HCT116 (cell line): ENCODE measurements around the gene DDX39A. TPM values are rescaled to one million over a fixed set of nuclear protein-coding genes. Genes with fewer than 3 reads are reported as not detected.

Source experiments
- ATAC-seq: fragments of 200-7000 bp; cut with Tn5 transposase; 2 replicates; pipeline ENCODE4 v1.9.1; 2020; ENCODE audit warnings: mild to moderate bottlenecking, moderate library complexity
- Bru-seq: library from RNA; stranded (reverse); fragments of 400-500 nt; gene quantifications from one replicate; lab custom pipeline; 2021; lab: Mats Ljungman, UMichigan
- BruChase-seq, 2 experiments: library from RNA; stranded (reverse); fragments of 400-500 nt; gene quantifications; one replicate each; lab custom pipeline; 2021; lab: Mats Ljungman, UMichigan
- BruUV-seq: library from RNA; stranded (reverse); fragments of 400-500 nt; replicated peaks from 2 replicates; lab custom pipeline; 2021; lab: Mats Ljungman, UMichigan
- CTCF ChIA-PET: fragments of 300-600 bp; sonication (Branson Sonifier 250); formaldehyde crosslinking; loops from one replicate; lab custom pipeline; 2021; ENCODE audit warnings: antibody characterized with exemption; lab: Charles Lee
- POLR2A ChIA-PET: fragments of 300-600, 350-600 bp; sonication (Branson Sonifier 250); formaldehyde crosslinking; loops from one replicate; lab custom pipeline; 2021; ENCODE audit warnings: antibody characterized with exemption; lab: Charles Lee
- RAD21 ChIA-PET, 2 experiments: fragments of 300-600 bp; sonication (Branson Sonifier 250); formaldehyde crosslinking; loops; one replicate each; lab custom pipeline; 2023; ENCODE audit warnings: low total read pairs in 2 of 2; ENCODE audit not compliant: uncharacterized antibody in 2 of 2, unreplicated experiment in 2 of 2, low non-redundant PET in 1 of 2; lab: Charles Lee
- DNase-seq: peaks from one replicate; pipeline ENCODE4 v3.0.0-alpha.2; 2010; ENCODE audit warnings: low read depth, low spot score
- H2AFZ ChIP-seq: fragments of 200-600 bp; shearing (Covaris generic), sonication (generic); 2 replicates; pipeline ENCODE4 v1.6.1; 2017; ENCODE audit warnings: low read depth, mixed run types, mixed read lengths, antibody characterized with exemption, low read length; ENCODE audit not compliant: poor library complexity, severe bottlenecking
- H3K27ac ChIP-seq: 2 replicates; pipeline ENCODE4 v1.5.1; 2012; ENCODE audit warnings: low read depth, low read length
- H3K27me3 ChIP-seq: fragments of 200-600 bp; sonication (generic); 2 replicates; pipeline ENCODE4 v1.6.1; 2016; ENCODE audit warnings: mixed run types, low read length, mixed read lengths; ENCODE audit not compliant: insufficient read depth
- H3K36me3 ChIP-seq, 2 experiments: fragments of 200-500 bp in 1 of 2; fragments of 200-600 bp in 1 of 2; sonication (Bioruptor generic) in 1 of 2; sonication (generic) in 1 of 2; 2 replicates each; pipeline versions ENCODE4 v1.5.1 to v1.6.1; 2014 to 2016; ENCODE audit warnings: low read length in 2 of 2, inconsistent platforms in 1 of 2, mixed read lengths in 1 of 2, mixed run types in 1 of 2; ENCODE audit not compliant: insufficient read depth in 2 of 2, control insufficient read depth in 1 of 2
- H3K4me1 ChIP-seq, 2 experiments: fragments of 200-600 bp in 1 of 2; sonication (generic) in 1 of 2; 2 replicates each; pipeline versions ENCODE4 v1.5.1 to v1.6.1; 2012 to 2017; ENCODE audit warnings: low read length in 2 of 2, inconsistent platforms in 1 of 2, mild to moderate bottlenecking in 1 of 2, mixed read lengths in 1 of 2, mixed run types in 1 of 2, moderate library complexity in 1 of 2; ENCODE audit not compliant: insufficient read depth in 2 of 2, control insufficient read depth in 1 of 2
- H3K4me2 ChIP-seq: fragments of 200-600 bp; sonication (generic); 2 replicates; pipeline ENCODE4 v1.6.1; 2017; ENCODE audit warnings: mixed run types, low read length, mixed read lengths
- H3K4me3 ChIP-seq, 2 experiments: fragments of 200-600 bp in 1 of 2; sonication (generic) in 1 of 2; replicated peaks in 1 of 2; 2 replicates each; pipeline ENCODE4 v1.5.1; 2011 to 2016; ENCODE audit warnings: low read length in 2 of 2, control low read depth in 1 of 2, low read depth in 1 of 2, mild to moderate bottlenecking in 1 of 2, mixed read lengths in 1 of 2, mixed run types in 1 of 2
- H3K79me2 ChIP-seq: fragments of 200-600 bp; sonication (generic); 2 replicates; pipeline ENCODE4 v1.6.1; 2017; ENCODE audit warnings: mild to moderate bottlenecking, mixed run types, low read length, moderate library complexity, mixed read lengths; ENCODE audit not compliant: insufficient read depth
- H3K9ac ChIP-seq: fragments of 200-600 bp; sonication (generic); 2 replicates; pipeline ENCODE4 v1.6.1; 2016; ENCODE audit warnings: low read length, mixed read lengths
- H3K9me2 ChIP-seq: fragments of 200-600 bp; sonication (generic), shearing (Covaris generic); 2 replicates; pipeline ENCODE4 v1.6.1; 2017; ENCODE audit warnings: mixed run types, mild to moderate bottlenecking, moderate library complexity; ENCODE audit not compliant: insufficient read depth
- H3K9me3 ChIP-seq, 2 experiments: fragments of 200-500 bp in 1 of 2; fragments of 200-600 bp in 1 of 2; sonication (Bioruptor generic) in 1 of 2; sonication (generic) in 1 of 2; 2 replicates each; pipeline ENCODE4 v1.6.1; 2014 to 2017; ENCODE audit warnings: low read length in 2 of 2, mixed read lengths in 2 of 2, inconsistent platforms in 1 of 2, low read depth in 1 of 2, mild to moderate bottlenecking in 1 of 2, mixed run types in 1 of 2, moderate library complexity in 1 of 2; ENCODE audit not compliant: control insufficient read depth in 1 of 2, insufficient read depth in 1 of 2
- H4K20me1 ChIP-seq: fragments of 200-600 bp; sonication (generic), shearing (Covaris generic); 2 replicates; pipeline ENCODE4 v1.6.1; 2017; ENCODE audit warnings: mixed run types, mild to moderate bottlenecking, moderate library complexity; ENCODE audit not compliant: insufficient read depth
- CBX3 ChIP-seq: IDR thresholded peaks from 2 replicates; pipeline ENCODE4 v1.6.1; 2012; ENCODE audit warnings: low read depth
- CEBPB ChIP-seq: IDR thresholded peaks from 2 replicates; pipeline ENCODE4 v1.6.1; 2012; ENCODE audit warnings: low read depth
- EGR1 ChIP-seq: IDR thresholded peaks from 2 replicates; pipeline ENCODE4 v1.6.1; 2012; ENCODE audit warnings: low read depth
- EZH2 ChIP-seq: fragments of 200-600 bp; sonication (generic); IDR thresholded peaks from 2 replicates; pipeline ENCODE4 v1.6.1; 2017; ENCODE audit warnings: antibody characterized with exemption, mixed run types
- EZH2phosphoT487 ChIP-seq: fragments of 200-600 bp; IDR thresholded peaks from 2 replicates; pipeline ENCODE4 v1.6.1; 2018; ENCODE audit warnings: antibody characterized with exemption, borderline replicate concordance
- FOSL1 ChIP-seq: IDR thresholded peaks from 2 replicates; pipeline ENCODE4 v1.6.1; 2012; ENCODE audit warnings: low read depth
- POLR2A ChIP-seq: IDR thresholded peaks from 2 replicates; pipeline ENCODE4 v1.7.0; 2011; ENCODE audit warnings: borderline replicate concordance; ENCODE audit not compliant: insufficient read depth, insufficient read length; ENCODE audit errors: extremely low read depth
- POLR2AphosphoS5 ChIP-seq: IDR thresholded peaks from 2 replicates; pipeline ENCODE4 v1.6.1; 2011; ENCODE audit warnings: mild to moderate bottlenecking, low read depth, low read length, moderate library complexity
- RAD21 ChIP-seq: IDR thresholded peaks from 2 replicates; pipeline ENCODE4 v1.6.1; 2012; ENCODE audit warnings: low read depth, mild to moderate bottlenecking
- REST ChIP-seq: IDR thresholded peaks from 2 replicates; pipeline ENCODE4 v1.6.1; 2012; ENCODE audit warnings: low read depth
- SRF ChIP-seq: IDR thresholded peaks from 2 replicates; pipeline ENCODE4 v1.6.1; 2012; ENCODE audit warnings: low read depth
- TCF7L2 ChIP-seq: IDR thresholded peaks from 2 replicates; pipeline ENCODE4 v1.7.0; 2011; ENCODE audit warnings: borderline replicate concordance, inconsistent platforms; ENCODE audit not compliant: insufficient read depth, insufficient read length; ENCODE audit errors: extremely low read depth
- ZBTB33 ChIP-seq: IDR thresholded peaks from 2 replicates; pipeline ENCODE4 v1.6.1; 2011; ENCODE audit warnings: mild to moderate bottlenecking, low read length, moderate library complexity; ENCODE audit not compliant: insufficient replicate concordance; ENCODE audit errors: extremely low read depth
- ZFX ChIP-seq: fragments of 450-650 bp; IDR thresholded peaks from 2 replicates; pipeline ENCODE4 v1.6.1; 2017
- ZNF274 ChIP-seq: fragments of 200-500 bp; sonication (Bioruptor generic); IDR thresholded peaks from 2 replicates; pipeline ENCODE4 v1.6.1; 2014; ENCODE audit warnings: mild to moderate bottlenecking, low read depth, low read length, inconsistent platforms
- intact Hi-C: fragments of 100-400 bp; cut with micrococcal nuclease; formaldehyde crosslinking; loops from 2 replicates; pipeline ENCODE4 v1.10.0; 2022
- long read RNA-seq: library from polyadenylated mRNA; unstranded; transcript quantifications from one replicate; pipeline ENCODE4 v2.0.0, GENCODE V29; 2021; ENCODE audit not compliant: unreplicated experiment
- polyA plus RNA-seq: library from polyadenylated mRNA; unstranded; fragments of >200 nt; gene quantifications from 2 replicates; pipeline ENCODE4 v1.2.1, GENCODE V29; 2012; ENCODE audit warnings: missing spikeins
- total RNA-seq: library from RNA; stranded (reverse); gene quantifications from one replicate; pipeline ENCODE4 v1.2.1, GENCODE V29; 2021; ENCODE audit not compliant: unreplicated experiment
- TF ChIP-seq, protein P1 (sequence below), 3 experiments: fragments of 200-600 bp in 1 of 3; sonication (generic) in 1 of 3; IDR thresholded peaks in 2 of 3; conservative IDR thresholded peaks in 1 of 3; 2 replicates each; pipeline ENCODE4 v1.5.1; 2012 to 2017; ENCODE audit warnings: low read depth in 2 of 3, low read length in 2 of 3, antibody characterized with exemption in 1 of 3, borderline replicate concordance in 1 of 3, control low read depth in 1 of 3, mild to moderate bottlenecking in 1 of 3, mixed read lengths in 1 of 3, mixed run types in 1 of 3, moderate library complexity in 1 of 3; ENCODE audit not compliant: insufficient read depth in 1 of 3
- TF ChIP-seq, protein P2 (sequence below): IDR thresholded peaks from 2 replicates; pipeline ENCODE4 v1.6.1; 2012

The DDX39A gene
- total RNA-seq (152 TPM), Bru-seq, nascent RNA (percentile 84 among the genes with signal in this experiment), BruChase-seq, experiment 1, labeled RNA remaining after a 6-hour chase (percentile 93 among the genes with signal in this experiment), BruChase-seq, experiment 2, labeled RNA remaining after a 2-hour chase (percentile 86 among the genes with signal in this experiment)
- 164 and 169 TPM in 2 replicates for polyA plus RNA-seq
- long read RNA-seq, transcript DDX39A-201 (11 exons, 1,471 nt): major isoform, 282 of 435 reads
- long read RNA-seq, partial matches to known transcripts: 66 of 435 reads
- long read RNA-seq, other reads (novel, unspliced or antisense): 82 of 435 reads

DNA sequence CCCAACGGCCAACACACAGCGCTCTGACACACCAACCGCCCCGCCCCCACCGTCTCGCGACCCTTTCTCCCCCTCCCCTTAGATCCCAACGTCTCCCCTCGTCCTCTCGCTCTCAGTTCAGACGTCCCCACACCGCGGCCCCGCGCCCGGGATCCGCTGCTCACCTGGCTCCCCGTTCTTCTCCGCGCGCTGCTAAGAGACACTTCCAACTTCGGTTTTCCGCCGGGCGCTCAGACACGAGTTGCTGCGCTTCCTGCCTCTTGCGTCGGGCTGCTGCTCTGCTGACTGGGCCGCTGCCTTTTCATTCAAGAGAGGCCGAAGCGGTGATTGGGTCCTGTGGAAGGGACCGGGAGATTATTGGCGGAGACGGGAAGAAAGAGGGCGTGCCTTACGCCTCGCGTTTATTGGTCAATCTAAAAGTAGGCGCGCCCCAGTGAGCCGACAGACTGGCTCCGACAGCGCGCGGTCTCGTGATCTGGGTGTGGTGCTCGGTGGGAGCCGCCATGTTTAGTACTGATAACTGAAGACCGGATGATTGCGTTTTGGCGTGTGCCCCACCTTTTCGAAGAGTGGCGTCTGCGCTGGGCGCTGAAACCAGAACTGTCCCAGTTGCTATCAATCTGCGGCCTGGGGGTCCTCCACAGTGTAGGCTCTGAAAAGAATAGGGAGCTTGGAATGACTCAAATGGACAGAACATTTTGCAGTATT lies at the start of gene DDX39A:
TSS of gene DDX39A (minus strand) at position 236 of the 708 bp plus-strand sequence. CDS start 6,121 bp downstream, outside the sequence.
- Histone ChIP-seq H3K9me3 (no peaks in the 10 kb centered on the region), H4K20me1 (peaks cover 18% of the 10 kb centered on the region; the same call in 1 of the 2 replicates), H2AFZ (no peak within 1 kb of the TSS), H3K9ac (peak within 1 kb of the TSS; percentile 99), H3K4me3 (peak within 1 kb of the TSS; percentile 69 to 99), H3K27me3 (no peaks in the 10 kb centered on the region), H3K4me2 (peak within 1 kb of the TSS; percentile 74), H3K9me2 (no peaks in the 10 kb centered on the region), H3K36me3 (peaks cover 0 to 7% of the 10 kb centered on the region in 2 experiments; a peak in 2 of 4 replicates), H3K79me2 (peaks cover 47% of the 10 kb centered on the region), H3K27ac (peak within 1 kb of the TSS; percentile 81), H3K4me1 (peaks cover 12 to 36% of the 10 kb centered on the region in 2 experiments)
- no TSS peak for BruUV-seq
- RAD21 ChIA-PET: no interaction called here
- peak; percentile 96 for ATAC-seq
- CTCF ChIA-PET: interaction anchor here (1.0 kb wide), 1 partner anchor 13 kb away, joined by 3 read pairs; no protein-coding TSS in a partner anchor
- POLR2A ChIA-PET: interaction anchor here (1.3 kb wide), 1 partner anchor 10 kb away, joined by 3 read pairs; no protein-coding TSS in a partner anchor
- DNase-seq: peak; percentile 99
- intact Hi-C loops: no loop called here
- TF ChIP-seq POLR2AphosphoS5 (peak; percentile 62), EZH2 (no peak), FOSL1 (no peak), CEBPB (no peak), REST (no peak), ZFX (peak; percentile 29; the same call in 1 of the 2 replicates), EGR1 (no peak), CBX3 (no peak), ZNF274 (no peak), TCF7L2 (no peak), SRF (no peak), ZBTB33 (no peak), POLR2A (no peak), RAD21 (no peak), EZH2phosphoT487 (no peak)
- TF ChIP-seq, protein P1, sequence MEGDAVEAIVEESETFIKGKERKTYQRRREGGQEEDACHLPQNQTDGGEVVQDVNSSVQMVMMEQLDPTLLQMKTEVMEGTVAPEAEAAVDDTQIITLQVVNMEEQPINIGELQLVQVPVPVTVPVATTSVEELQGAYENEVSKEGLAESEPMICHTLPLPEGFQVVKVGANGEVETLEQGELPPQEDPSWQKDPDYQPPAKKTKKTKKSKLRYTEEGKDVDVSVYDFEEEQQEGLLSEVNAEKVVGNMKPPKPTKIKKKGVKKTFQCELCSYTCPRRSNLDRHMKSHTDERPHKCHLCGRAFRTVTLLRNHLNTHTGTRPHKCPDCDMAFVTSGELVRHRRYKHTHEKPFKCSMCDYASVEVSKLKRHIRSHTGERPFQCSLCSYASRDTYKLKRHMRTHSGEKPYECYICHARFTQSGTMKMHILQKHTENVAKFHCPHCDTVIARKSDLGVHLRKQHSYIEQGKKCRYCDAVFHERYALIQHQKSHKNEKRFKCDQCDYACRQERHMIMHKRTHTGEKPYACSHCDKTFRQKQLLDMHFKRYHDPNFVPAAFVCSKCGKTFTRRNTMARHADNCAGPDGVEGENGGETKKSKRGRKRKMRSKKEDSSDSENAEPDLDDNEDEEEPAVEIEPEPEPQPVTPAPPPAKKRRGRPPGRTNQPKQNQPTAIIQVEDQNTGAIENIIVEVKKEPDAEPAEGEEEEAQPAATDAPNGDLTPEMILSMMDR (IDR thresholded peaks at IDR 0.05 in 2 of 3, conservative IDR thresholded peaks at IDR 0.05 in 1 of 3; ENCODE audit: borderline replicate concordance in 1 of 3, insufficient read depth in 1 of 3, low read depth in 2 of 3, low read length in 2 of 3): no peak
- TF ChIP-seq, protein P2, sequence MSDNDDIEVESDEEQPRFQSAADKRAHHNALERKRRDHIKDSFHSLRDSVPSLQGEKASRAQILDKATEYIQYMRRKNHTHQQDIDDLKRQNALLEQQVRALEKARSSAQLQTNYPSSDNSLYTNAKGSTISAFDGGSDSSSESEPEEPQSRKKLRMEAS: peak; percentile 94
